NCI-H524 treated with DMSO at 0.1 percent for 48 hours (cell line): Measurements from ENCODE around the gene TBCK.

ENCODE experiments used
- DNase-seq: peaks from one replicate; lab custom pipeline; 2025; lab: John Stamatoyannopoulos, UW

The TBCK gene

GRCh38 chr4:106287353-106287969 is 28.5 kb downstream of the TBCK start:
- DNase-seq = no peak

- no peak for DNase-seq
Measured at GRCh38 chr4:106286611-106287010, 29.4 kb downstream of the TBCK start.

DNA sequence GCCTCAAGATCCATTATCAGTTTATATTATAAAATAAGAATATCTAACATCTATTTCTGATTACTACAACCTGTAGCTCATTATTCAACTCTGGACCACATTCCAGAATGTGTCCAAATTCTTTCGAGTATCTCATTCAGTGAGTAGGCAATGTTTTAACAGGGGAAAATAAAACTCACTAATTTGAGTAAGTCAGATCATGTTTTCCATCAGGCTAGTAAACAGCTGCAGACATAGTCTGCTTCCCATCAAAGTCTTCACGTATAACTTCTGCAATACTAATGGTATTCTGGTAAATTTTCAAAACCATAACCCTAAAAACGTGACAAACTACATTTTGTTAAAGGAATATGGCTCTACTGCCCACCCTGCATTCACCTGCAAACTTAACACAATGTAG is 31.8 kb downstream of the TBCK start:
- DNase-seq = no peak

GRCh38 chr4:106277140-106277675 is 38.8 kb downstream of the TBCK start:
- no peak for DNase-seq

DNA sequence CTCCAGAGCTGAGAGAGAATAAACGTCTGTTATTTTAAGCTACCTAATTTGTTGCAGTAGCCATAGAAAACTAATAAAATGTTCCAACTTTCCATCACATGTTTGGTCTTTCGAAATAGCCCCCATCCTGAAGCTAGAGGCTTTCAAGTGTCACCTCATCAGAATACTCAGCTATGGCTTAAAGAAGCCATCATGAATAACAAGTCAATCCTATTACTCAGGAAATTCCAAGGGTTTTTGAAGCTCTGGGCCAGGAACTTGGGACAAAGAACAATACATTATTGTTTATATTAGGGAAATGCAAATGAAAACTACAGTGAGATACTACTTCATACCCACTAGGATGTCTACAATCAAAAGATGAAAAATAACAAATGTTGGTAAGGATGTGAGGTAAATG is 42.2 kb downstream of the TBCK start:
- DNase-seq = no peak

DNA sequence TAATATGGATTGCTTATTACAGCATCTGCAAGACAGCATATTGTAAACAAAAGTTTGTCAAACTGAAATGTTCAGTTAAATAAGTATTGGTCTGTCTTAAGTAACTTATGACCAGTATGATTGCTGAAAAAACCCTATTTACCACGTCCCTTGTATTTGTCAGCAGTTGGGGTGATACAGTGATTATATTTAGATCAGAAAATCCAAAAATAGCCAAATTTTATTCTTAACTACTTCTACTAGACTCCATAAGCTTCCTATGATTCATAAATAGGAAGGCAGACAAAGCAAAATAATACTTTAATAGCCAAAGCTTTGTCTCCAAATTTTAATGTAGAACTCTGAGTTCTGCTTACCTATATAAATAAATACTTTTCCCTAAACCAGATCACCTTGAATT is 45.3 kb downstream of the TBCK start:
- DNase-seq = no peak

GRCh38 chr4:106269711-106270110 is 46.3 kb downstream of the TBCK start:
- DNase-seq = no peak

DNA sequence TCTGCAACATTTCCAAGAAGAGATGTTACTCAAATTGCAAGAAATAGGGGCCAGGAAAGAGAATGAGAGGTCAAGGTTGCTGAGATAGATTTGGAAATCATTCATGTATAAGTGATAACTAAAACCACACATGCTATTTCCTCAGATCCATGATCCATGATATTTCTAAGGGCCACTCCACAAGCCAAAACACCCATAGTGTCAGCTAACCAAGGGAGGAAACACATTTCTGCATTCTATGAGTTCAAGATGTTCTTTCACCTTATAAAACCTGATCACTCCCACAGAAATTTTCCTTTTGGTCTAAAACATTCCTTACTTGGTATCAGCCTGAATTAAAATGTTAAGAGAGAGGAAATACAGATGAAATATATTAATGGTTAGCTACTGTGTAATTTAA is 47.2 kb downstream of the TBCK start:
- DNase-seq = no peak

- DNase-seq = no peak
Measured at GRCh38 chr4:106266201-106266600, 49.8 kb downstream of the TBCK start.

GRCh38 chr4:106264331-106264728 is 51.7 kb downstream of the TBCK start:
- no peak for DNase-seq

- no peak for DNase-seq
Measured at GRCh38 chr4:106263594-106264330, 52.2 kb downstream of the TBCK start.

GRCh38 chr4:106261980-106262379 is 54.0 kb downstream of the TBCK start:
- no peak for DNase-seq

DNA sequence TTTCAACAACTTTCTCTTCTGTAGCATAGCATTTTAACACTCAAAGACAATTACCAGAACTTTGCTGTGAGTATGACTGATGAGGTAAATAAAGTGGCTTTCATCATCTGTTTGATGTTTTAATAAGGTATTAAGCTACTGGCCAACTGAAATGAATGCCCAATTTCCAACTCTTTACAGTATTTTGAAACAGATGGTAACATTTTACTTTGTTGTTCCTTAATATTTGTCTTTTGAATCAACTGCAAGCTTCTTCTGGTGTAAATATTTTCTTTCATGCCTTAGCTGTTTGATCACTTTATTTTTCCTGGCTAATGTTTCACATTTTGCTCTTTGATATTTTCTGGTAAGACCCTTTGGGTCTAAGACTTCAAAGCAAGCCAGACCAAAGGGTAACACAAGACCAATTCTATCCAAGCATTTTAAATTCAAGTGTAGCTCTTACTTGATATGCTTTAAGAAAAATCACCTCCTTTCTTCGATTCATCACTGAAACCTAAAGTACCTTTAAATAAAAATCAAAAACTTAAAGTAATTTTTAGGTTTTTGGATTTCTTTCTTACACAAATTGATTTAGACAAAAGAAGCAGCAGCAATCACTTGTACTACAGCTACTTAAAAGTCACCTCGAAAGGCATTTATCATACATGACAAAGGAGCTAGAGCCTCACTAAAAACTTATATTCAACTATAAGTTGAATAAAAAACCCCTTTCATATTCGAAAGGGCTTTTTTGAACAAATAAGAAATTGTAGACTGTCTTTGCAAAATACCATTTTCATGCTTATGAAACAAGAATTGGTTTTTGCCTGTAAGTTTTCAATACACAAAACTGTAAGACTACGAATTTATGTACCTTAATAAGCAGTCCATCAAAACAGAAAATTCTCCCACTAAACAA is 57.6 kb downstream of the TBCK start:
- DNase-seq = no peak

- no peak for DNase-seq
Measured at GRCh38 chr4:106256190-106256589, 59.8 kb downstream of the TBCK start.

DNA sequence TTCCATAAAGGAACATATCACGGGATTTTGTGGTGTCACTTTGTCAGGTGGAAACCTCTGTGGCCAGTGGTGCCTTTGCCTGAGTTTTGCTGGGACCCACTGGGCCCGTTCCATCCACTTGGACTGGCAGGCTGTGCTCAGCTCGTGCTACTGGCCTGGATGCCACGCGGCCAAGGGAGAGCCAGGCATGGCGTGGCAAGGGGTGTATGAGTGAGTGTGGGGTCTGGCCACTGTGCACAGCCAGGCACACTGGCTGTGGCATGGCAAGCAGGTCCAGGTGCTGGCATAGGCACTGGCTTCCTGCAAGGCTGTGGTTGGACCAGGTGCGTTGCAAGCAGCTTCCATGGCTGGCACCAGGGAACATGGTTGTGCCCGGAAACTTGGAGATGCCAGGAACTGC is 60.8 kb downstream of the TBCK start:
- DNase-seq = no peak

DNA sequence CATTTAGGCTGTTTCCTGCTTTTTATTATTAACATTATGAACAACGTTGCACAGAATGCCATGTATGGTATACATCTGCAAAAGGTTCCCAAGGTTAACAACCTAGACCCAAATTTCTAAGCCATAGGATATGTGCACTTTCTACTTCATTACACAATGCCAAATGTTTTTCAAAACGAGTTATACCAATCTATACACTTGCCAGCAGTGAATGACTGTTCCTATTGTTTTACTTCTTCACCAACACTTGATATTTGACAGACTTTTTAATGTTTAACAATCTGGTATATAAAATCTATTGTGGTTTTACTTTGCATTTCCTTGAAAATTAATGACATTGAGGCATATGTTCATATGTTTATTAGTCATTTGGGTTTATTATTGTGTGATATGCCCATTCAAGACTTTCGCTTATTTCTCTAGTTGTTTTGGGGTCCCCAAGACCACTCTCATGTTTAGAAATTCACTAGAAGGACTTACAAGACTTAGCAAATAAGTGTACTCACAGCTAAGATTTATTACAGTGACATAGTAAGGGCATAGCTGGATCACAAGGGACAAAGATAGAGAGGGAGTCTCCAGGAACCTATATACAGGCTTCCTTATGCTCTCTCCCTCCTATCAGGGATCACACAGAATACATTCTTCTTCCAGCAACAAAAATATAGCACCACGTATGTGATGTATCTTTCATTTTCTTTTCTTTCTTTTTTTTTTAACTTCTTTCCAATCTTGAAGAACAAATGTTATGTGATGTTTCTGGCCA is 62.5 kb downstream of the TBCK start:
- no peak for DNase-seq

DNA sequence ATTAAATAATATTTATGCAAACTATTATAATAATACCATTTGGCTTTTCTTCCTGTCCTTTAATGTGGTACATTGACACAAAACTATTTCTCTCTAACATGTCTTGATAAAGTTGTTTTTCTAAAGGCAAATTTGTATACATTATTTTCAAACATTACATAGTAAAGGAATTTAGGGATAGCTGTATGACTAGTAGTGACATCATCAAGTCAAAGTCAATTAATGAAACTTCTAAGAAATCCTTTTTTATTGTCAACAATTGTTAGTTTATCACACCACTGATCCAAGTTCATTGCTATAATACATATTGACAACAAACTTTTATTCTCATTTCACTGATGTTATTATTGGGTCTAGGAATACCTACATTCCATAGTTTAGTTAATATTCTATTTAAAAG is 68.4 kb downstream of the TBCK start:
- no peak for DNase-seq

- DNase-seq = no peak
Measured at GRCh38 chr4:106246441-106246840, 69.6 kb downstream of the TBCK start.

- no peak for DNase-seq
Measured at GRCh38 chr4:106245176-106245575, 70.8 kb downstream of the TBCK start.

GRCh38 chr4:106240699-106241098 is 75.3 kb downstream of the TBCK start:
- no peak for DNase-seq

DNA sequence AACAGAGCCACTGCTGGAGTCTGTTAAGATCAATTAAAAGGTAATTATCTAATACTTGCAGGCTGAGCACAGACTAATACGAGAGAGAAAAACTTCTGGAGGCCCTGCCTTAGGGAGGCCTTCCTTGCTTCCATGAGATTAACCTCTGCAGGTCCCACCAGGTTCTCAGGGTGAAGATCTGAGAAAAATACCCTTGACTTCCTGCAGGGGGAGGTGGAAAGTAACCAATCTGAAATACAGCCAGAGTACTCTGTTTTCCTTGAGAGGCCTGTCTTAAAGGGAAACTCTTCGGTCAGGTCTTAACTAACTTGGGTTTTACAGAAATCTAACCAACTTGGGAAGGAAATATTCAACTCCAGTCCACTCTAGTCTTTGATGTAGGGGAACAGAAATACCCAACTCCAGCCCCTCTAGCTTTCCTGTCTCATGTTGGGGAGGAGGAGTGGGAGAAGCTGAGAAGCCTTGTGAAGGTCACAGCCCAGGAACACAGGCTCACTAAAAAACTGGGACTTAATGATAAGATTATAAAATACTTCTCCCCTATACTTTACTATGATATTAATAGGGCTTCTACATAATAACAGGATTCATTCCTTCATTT is 77.1 kb downstream of the TBCK start:
- no peak for DNase-seq
